ENCODE measurements around the gene CTXND1.

DNA sequence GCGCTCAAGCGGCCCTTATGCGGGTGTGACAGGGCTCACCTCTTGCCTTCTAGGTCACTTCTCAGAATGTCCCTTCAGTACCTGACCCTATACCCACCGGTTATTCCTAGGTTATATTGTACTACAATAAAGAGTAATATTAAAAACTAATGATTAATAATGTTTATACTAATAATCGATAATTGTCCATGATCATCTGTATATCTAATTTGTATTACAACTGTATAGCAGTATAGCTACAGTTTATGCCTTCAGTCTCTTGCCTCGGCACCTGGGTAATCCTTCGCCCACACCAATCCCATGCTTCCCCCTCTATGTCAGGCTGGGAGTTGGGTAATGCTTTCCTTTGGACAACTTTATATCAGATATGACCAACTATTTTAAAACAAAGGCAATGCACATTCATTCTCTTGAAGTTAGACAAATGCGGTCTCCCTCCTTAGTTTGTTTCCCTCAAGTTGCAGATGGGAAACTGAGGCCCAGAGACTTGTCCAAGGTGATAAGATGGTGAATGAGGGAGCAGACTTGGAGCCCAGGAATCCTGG lies 95.8 kb downstream of the CTXND1 start:
- TF ChIP-seq, protein P1, sequence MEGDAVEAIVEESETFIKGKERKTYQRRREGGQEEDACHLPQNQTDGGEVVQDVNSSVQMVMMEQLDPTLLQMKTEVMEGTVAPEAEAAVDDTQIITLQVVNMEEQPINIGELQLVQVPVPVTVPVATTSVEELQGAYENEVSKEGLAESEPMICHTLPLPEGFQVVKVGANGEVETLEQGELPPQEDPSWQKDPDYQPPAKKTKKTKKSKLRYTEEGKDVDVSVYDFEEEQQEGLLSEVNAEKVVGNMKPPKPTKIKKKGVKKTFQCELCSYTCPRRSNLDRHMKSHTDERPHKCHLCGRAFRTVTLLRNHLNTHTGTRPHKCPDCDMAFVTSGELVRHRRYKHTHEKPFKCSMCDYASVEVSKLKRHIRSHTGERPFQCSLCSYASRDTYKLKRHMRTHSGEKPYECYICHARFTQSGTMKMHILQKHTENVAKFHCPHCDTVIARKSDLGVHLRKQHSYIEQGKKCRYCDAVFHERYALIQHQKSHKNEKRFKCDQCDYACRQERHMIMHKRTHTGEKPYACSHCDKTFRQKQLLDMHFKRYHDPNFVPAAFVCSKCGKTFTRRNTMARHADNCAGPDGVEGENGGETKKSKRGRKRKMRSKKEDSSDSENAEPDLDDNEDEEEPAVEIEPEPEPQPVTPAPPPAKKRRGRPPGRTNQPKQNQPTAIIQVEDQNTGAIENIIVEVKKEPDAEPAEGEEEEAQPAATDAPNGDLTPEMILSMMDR (conservative IDR thresholded peaks at IDR 0.05; ENCODE audit: low read length): no peak
- TF ChIP-seq EZH2phosphoT487 (IDR thresholded peaks at IDR 0.05; ENCODE audit: borderline replicate concordance): no peak

Measured in Loucy (cell line).